Measurements from ENCODE around the gene LIG1. TPM values are rescaled to one million over a fixed set of nuclear protein-coding genes. Genes with fewer than 3 reads are reported as not detected.

The LIG1 gene
- total and polyA plus RNA-seq, 2 of the 13 experiments (the other 11 are each of a cell fraction or from before 2014, with no cell fraction given): 20.1 to 64.4 TPM

GRCh38 chr19:48203794-48204628 is 33.9 kb upstream of the LIG1 start (continued):
- TF ChIP-seq ZNF747 (CRISPR knock-in tag; IDR thresholded peaks at IDR 0.05; ENCODE audit: borderline replicate concordance) (no peak; the same call in 1 of the 2 replicates), NFAT5 (CRISPR knock-in tag; IDR thresholded peaks at IDR 0.05) (no peak), MIER2 (CRISPR knock-in tag; IDR thresholded peaks at IDR 0.05) (no peak), ZNF460 (CRISPR knock-in tag; IDR thresholded peaks at IDR 0.05; ENCODE audit: borderline replicate concordance) (no peak), ZNF232 (CRISPR knock-in tag; IDR thresholded peaks at IDR 0.05; ENCODE audit: borderline replicate concordance) (no peak), ARNT2 (CRISPR knock-in tag; IDR thresholded peaks at IDR 0.05; ENCODE audit: low read depth) (peak; percentile 79; the same call in 1 of the 2 replicates), ZNF343 (CRISPR knock-in tag; IDR thresholded peaks at IDR 0.05) (no peak), PHF8 (CRISPR knock-in tag; IDR thresholded peaks at IDR 0.05) (peak; percentile 63), ZC3H13 (CRISPR knock-in tag; IDR thresholded peaks at IDR 0.05) (no peak), BCL3 (CRISPR knock-in tag; IDR thresholded peaks at IDR 0.05) (0 out of 2 replicates have a peak, but pooled peaks have one; percentile 22), PLSCR1 (CRISPR knock-in tag; IDR thresholded peaks at IDR 0.05; ENCODE audit: borderline replicate concordance) (no peak), SAFB2 (CRISPR knock-in tag; IDR thresholded peaks at IDR 0.05; ENCODE audit: borderline replicate concordance, low read depth) (0 out of 2 replicates have a peak, but pooled peaks have one; percentile 19), ZNF354B (CRISPR knock-in tag; IDR thresholded peaks at IDR 0.05) (no peak), ADNP (CRISPR knock-in tag; IDR thresholded peaks at IDR 0.05) (no peak), HDAC1 (CRISPR knock-in tag; IDR thresholded peaks at IDR 0.05) (peak; percentile 79), ZNF3 (CRISPR knock-in tag; IDR thresholded peaks at IDR 0.05) (no peak), ZNF792 (CRISPR knock-in tag; IDR thresholded peaks at IDR 0.05) (0 out of 2 replicates have a peak, but pooled peaks have one; percentile 26), TRAFD1 (CRISPR knock-in tag; IDR thresholded peaks at IDR 0.05; ENCODE audit: borderline replicate concordance) (no peak)
